GM12878 (cell line): Measurements from ENCODE around the gene RDH5. TPM values are rescaled to one million over a fixed set of nuclear protein-coding genes. Genes with fewer than 3 reads are reported as not detected.

Source experiments
- ASH2L ChIP-seq: fragments of 300-600, 200-600 bp; sonication (generic); IDR thresholded peaks from 2 replicates; pipeline ENCODE4 v1.6.1; 2017; ENCODE audit warnings: low read depth, mild to moderate bottlenecking, borderline replicate concordance
- BRCA1 ChIP-seq: IDR thresholded peaks from 2 replicates; pipeline ENCODE4 v1.6.1; 2011; ENCODE audit warnings: low read depth, low read length, improper control_type of control experiment
- HDAC6 ChIP-seq: fragments of 200-600 bp; sonication (generic); IDR thresholded peaks from one replicate; pipeline ENCODE4 v1.8.0; 2017; ENCODE audit warnings: antibody characterized with exemption; ENCODE audit not compliant: unreplicated experiment
- HDGF ChIP-seq: fragments of 450-650 bp; IDR thresholded peaks from 2 replicates; pipeline ENCODE4 v1.6.1; 2016; ENCODE audit warnings: antibody characterized with exemption
- IKZF2 ChIP-seq, 2 experiments: fragments of 450-650 bp; IDR thresholded peaks; 2 replicates each; pipeline ENCODE4 v1.6.1; 2017; ENCODE audit warnings: mild to moderate bottlenecking in 2 of 2, moderate library complexity in 2 of 2
- IRF4 ChIP-seq: IDR thresholded peaks from 2 replicates; pipeline ENCODE4 v1.6.1; 2011; ENCODE audit warnings: low read depth, low read length
- KDM1A ChIP-seq: fragments of 200-600 bp; sonication (generic); IDR thresholded peaks from 2 replicates; pipeline ENCODE4 v1.6.1; 2016; ENCODE audit warnings: borderline replicate concordance
- MYC ChIP-seq: IDR thresholded peaks from 2 replicates; pipeline ENCODE4 v1.6.1; 2011; ENCODE audit warnings: mild to moderate bottlenecking, low read length, moderate library complexity, inconsistent platforms; ENCODE audit not compliant: insufficient read depth, insufficient replicate concordance, insufficient read length, severe bottlenecking
- NFYB ChIP-seq: IDR thresholded peaks from 2 replicates; pipeline ENCODE4 v1.6.1; 2011; ENCODE audit warnings: low read depth, mild to moderate bottlenecking, low read length, improper control_type of control experiment, moderate library complexity; ENCODE audit not compliant: insufficient read depth
- NR2F1 ChIP-seq: fragments of 450-650 bp; conservative IDR thresholded peaks from 2 replicates; pipeline ENCODE4 v1.6.1; 2017; ENCODE audit warnings: mild to moderate bottlenecking
- PKNOX1 ChIP-seq: fragments of 450-650 bp; IDR thresholded peaks from 2 replicates; pipeline ENCODE4 v1.6.1; 2016; ENCODE audit warnings: mild to moderate bottlenecking
- POU2F2 ChIP-seq: IDR thresholded peaks from 3 replicates; pipeline ENCODE4 v1.6.1; 2011; ENCODE audit warnings: low read depth, mild to moderate bottlenecking, low read length, borderline replicate concordance
- RAD21 ChIP-seq: IDR thresholded peaks from 2 replicates; pipeline ENCODE4 v1.6.1; 2011; ENCODE audit warnings: mild to moderate bottlenecking, low read depth, low read length, moderate library complexity; ENCODE audit not compliant: insufficient read depth
- SP1 ChIP-seq: IDR thresholded peaks from one replicate; pipeline ENCODE4 v1.6.1; 2011; ENCODE audit warnings: low read depth, low read length
- SUZ12 ChIP-seq: fragments of 200-600 bp; sonication (generic); IDR thresholded peaks from one replicate; pipeline ENCODE4 v1.6.1; 2018; ENCODE audit warnings: antibody characterized with exemption, mild to moderate bottlenecking; ENCODE audit not compliant: unreplicated experiment
- TCF3 ChIP-seq: IDR thresholded peaks from 2 replicates; pipeline ENCODE4 v1.6.1; 2012; ENCODE audit warnings: low read depth, mild to moderate bottlenecking, low read length, borderline replicate concordance; ENCODE audit not compliant: insufficient read depth
- ZZZ3 ChIP-seq: IDR thresholded peaks from 2 replicates; pipeline ENCODE4 v1.6.1; 2011; ENCODE audit warnings: low read depth; ENCODE audit not compliant: control insufficient read depth, insufficient read length
- polyA plus RNA-seq, 11 experiments: library from polyadenylated mRNA; depleted of rRNA in 4 of 11; unstranded in 6 of 11; stranded (reverse) in 5 of 11; fragments of >200 nt; fragmentation: Nextera tagmentation in 4 of 11; fragmentation: Illumina TruSeq in 1 of 11; extraction: Ambion mirVana in 4 of 11; extraction: Trizol in 1 of 11; gene quantifications; 1 replicate in 1 of 11; 2 replicates in 10 of 11; pipeline versions ENCODE4 v1.2.1 to v1.2.3, GENCODE V29; 2011 to 2016; ENCODE audit warnings: inconsistent platforms in 2 of 11, missing spikeins in 2 of 11, low read depth in 1 of 11
- total RNA-seq, 4 experiments: library from RNA; depleted of rRNA in 3 of 4; stranded (reverse); fragments of >200 nt in 3 of 4; fragmentation: Illumina TruSeq in 1 of 4; extraction: Trizol in 1 of 4; gene quantifications; 2 replicates each; pipeline versions ENCODE4 v1.2.1 to v1.2.3, GENCODE V29; 2013 to 2021
- TF ChIP-seq, protein P1 (sequence below): fragments of 450-650 bp; formaldehyde crosslinking; IDR thresholded peaks from 2 replicates; pipeline ENCODE4 v1.4.0; 2022; ENCODE audit warnings: mild to moderate bottlenecking, moderate library complexity
- TF ChIP-seq, protein P2 (sequence below): fragments of 450-650 bp; IDR thresholded peaks from 2 replicates; pipeline ENCODE4 v1.6.1; 2017; ENCODE audit warnings: mild to moderate bottlenecking, low read depth, inconsistent platforms; ENCODE audit not compliant: poor library complexity, severe bottlenecking
- TF ChIP-seq, protein P3 (sequence below): fragments of 450-650 bp; conservative IDR thresholded peaks from 2 replicates; pipeline ENCODE4 v1.6.1; 2017; ENCODE audit warnings: mild to moderate bottlenecking, moderate library complexity

The RDH5 gene
- total and polyA plus RNA-seq, 10 of the 15 experiments (the other 5 are each of a cell fraction or from before 2014, with no cell fraction given), result 2.6 to 11.6 (median 7.3) TPM

DNA sequence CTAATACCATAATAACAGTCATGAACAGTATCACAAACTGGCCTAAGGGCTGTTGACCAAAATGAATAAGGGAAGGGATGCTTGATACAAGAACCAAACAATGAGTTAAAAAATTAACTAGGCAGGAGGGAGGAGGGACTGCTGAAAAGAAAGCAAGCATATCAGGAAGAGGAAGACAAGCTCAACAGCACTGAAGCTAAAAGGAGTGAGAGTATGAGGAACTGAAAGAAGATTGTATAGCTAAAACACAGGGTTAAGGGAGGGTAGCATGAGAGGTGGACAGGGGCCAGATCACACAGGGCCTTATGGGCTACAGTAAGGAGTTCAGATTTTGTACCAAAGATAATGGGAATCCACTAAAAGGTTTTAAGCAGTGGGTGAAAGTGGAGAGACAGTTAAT is 46.6 kb upstream of the RDH5 start (continued):
- TF ChIP-seq, protein P1, sequence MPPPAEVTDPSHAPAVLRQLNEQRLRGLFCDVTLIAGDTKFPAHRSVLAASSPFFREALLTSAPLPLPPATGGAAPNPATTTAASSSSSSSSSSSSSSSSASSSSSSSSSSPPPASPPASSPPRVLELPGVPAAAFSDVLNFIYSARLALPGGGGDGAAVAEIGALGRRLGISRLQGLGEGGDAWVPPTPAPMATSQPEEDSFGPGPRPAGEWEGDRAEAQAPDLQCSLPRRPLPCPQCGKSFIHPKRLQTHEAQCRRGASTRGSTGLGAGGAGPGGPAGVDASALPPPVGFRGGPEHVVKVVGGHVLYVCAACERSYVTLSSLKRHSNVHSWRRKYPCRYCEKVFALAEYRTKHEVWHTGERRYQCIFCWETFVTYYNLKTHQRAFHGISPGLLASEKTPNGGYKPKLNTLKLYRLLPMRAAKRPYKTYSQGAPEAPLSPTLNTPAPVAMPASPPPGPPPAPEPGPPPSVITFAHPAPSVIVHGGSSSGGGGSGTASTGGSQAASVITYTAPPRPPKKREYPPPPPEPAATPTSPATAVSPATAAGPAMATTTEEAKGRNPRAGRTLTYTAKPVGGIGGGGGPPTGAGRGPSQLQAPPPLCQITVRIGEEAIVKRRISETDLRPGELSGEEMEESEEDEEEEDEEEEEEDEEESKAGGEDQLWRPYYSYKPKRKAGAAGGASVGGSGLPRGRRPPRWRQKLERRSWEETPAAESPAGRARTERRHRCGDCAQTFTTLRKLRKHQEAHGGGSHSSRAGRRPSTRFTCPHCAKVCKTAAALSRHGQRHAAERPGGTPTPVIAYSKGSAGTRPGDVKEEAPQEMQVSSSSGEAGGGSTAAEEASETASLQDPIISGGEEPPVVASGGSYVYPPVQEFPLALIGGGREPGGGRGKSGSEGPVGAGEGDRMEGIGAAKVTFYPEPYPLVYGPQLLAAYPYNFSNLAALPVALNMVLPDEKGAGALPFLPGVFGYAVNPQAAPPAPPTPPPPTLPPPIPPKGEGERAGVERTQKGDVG, result no peak
- TF ChIP-seq POU2F2 (no peak), IRF4 (peak; percentile 79; the same call in 1 of the 2 replicates), TCF3 (no peak), SUZ12 (no peak), ZZZ3 (no peak), NR2F1 (0 out of 2 replicates have a peak, but pooled peaks have one; percentile 26), IKZF2 (IDR thresholded peaks at IDR 0.05) (peak; percentile 21 to 25; a peak in 1 of 4 replicates), ASH2L (no peak), NFYB (no peak), KDM1A (no peak), PKNOX1 (no peak), HDGF (0 out of 2 replicates have a peak, but pooled peaks have one; percentile 20), MYC (no peak), RAD21 (no peak), BRCA1 (no peak), HDAC6 (no peak), SP1 (no peak)
- TF ChIP-seq, protein P2, sequence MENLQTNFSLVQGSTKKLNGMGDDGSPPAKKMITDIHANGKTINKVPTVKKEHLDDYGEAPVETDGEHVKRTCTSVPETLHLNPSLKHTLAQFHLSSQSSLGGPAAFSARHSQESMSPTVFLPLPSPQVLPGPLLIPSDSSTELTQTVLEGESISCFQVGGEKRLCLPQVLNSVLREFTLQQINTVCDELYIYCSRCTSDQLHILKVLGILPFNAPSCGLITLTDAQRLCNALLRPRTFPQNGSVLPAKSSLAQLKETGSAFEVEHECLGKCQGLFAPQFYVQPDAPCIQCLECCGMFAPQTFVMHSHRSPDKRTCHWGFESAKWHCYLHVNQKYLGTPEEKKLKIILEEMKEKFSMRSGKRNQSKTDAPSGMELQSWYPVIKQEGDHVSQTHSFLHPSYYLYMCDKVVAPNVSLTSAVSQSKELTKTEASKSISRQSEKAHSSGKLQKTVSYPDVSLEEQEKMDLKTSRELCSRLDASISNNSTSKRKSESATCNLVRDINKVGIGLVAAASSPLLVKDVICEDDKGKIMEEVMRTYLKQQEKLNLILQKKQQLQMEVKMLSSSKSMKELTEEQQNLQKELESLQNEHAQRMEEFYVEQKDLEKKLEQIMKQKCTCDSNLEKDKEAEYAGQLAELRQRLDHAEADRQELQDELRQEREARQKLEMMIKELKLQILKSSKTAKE, result no peak
- TF ChIP-seq, protein P3, sequence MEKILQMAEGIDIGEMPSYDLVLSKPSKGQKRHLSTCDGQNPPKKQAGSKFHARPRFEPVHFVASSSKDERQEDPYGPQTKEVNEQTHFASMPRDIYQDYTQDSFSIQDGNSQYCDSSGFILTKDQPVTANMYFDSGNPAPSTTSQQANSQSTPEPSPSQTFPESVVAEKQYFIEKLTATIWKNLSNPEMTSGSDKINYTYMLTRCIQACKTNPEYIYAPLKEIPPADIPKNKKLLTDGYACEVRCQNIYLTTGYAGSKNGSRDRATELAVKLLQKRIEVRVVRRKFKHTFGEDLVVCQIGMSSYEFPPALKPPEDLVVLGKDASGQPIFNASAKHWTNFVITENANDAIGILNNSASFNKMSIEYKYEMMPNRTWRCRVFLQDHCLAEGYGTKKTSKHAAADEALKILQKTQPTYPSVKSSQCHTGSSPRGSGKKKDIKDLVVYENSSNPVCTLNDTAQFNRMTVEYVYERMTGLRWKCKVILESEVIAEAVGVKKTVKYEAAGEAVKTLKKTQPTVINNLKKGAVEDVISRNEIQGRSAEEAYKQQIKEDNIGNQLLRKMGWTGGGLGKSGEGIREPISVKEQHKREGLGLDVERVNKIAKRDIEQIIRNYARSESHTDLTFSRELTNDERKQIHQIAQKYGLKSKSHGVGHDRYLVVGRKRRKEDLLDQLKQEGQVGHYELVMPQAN, result no peak
